ENCODE results near the gene UBE2Q2.
"Not testable (repeated sequence)": the region's sequence is repeated elsewhere in the genome, so short reads cannot be mapped to it uniquely, and the experiment has no call there.

UBE2Q2 gene

DNA sequence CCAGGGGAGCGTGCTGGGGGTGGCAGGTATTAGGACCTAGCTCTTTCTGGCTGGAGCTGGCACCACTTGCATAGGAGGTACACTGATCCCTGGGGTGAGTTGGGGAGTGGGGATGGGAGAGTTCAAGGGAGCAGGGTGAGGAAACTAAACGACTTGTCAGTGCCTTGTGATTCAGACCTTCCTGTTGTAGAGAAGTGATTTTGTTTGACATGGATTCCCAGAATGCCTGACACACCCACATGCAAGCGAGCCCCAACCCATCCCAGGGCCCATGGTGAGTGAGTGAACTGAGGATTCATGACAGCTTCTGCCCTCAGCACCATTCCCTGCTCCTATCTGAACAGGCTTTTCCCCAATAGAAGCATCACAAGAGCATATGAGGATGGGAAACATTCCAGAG, 15.6 kb upstream of the UBE2Q2 start:
- DNase-seq, result no peak

- DNase-seq, result no peak
Measured at GRCh38 chr15:75828429-75828828, 14.8 kb upstream of the UBE2Q2 start.

DNA sequence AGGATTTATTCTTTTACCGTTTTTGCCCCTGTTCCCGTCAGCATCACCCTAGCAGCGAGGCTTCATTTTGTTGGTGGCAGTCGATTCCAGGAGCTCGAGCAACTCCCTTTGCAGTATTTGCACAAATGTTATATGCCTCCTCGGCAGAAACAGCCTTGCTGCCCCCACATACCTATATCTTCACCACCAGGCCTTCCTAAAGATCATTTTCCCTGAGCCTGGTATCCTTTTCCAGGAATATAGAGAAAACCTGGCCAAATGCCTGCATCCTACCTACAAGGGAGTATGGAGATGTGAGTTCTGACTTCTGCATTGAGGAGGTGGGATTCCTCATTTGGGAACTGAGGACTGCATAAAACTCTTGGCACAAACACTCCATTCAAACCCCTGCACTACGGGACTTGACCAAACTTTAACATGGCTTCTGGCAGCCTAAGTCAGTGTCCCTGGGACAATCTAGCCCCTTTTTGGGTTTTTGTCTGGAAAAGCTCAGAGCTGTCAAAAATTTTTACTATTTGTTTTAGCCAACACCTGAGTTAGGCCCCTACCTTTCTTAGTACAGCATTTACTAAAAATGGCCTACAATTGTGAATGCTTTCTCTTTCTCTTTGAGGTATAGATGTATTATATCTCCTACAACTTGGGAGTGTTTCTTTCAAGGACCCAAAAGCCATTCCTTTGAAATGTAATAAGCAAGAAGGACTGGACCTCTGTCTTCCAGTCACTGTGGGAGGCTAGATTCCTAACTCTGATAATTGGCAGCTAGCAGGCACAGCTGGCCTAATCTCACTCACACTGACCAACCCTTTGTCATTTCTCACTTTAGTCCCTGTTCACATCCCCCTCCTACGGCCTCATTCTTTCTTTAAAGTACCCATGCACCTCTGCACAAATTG, 12.1 kb upstream of the UBE2Q2 start:
- DNase-seq, result no peak

DNA sequence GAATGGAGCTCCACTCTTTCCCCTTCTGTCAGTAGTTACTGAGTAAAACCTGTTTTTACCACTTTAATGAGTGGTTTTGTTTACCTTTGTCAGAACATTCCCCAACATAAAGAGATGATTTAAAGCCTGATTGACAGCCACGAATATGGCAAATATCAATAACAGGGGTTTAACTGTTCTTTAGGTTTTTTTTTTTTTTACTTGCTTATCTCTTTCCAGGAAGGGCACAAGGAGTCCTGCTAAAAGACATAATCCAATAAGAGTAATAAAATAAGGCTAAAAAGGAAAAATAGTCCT, 11.5 kb upstream of the UBE2Q2 start:
- no peak for DNase-seq

DNA sequence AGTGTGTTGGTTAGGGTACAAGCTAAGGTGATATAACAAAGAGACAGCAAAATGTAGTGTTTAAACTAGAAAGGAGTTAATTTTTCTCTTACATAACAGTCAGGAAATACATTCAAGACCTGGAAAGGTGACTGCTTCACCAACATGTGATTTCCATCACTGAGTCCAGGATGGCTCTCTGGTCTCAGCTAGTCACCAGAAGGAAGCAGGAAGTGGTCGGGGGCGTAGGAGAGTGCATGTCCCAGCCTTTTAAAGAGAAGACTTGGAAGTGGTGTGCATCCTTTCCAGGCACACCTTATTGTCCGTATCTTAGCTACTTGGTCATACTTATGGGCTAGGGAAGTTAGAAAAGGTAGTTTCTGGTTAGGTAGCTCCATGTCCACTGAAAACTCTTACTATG, 11.1 kb upstream of the UBE2Q2 start:
- DNase-seq, result no peak

- DNase-seq, result no peak
Measured at GRCh38 chr15:75834021-75834420, 9.2 kb upstream of the UBE2Q2 start.

GRCh38 chr15:75835990-75836958, 7.0 kb upstream of the UBE2Q2 start:
- no peak for DNase-seq

GRCh38 chr15:75836959-75837334, 6.3 kb upstream of the UBE2Q2 start:
- DNase-seq, result no peak

- DNase-seq, result no peak
Measured at GRCh38 chr15:75840659-75841058, 2.6 kb upstream of the UBE2Q2 start.

DNA sequence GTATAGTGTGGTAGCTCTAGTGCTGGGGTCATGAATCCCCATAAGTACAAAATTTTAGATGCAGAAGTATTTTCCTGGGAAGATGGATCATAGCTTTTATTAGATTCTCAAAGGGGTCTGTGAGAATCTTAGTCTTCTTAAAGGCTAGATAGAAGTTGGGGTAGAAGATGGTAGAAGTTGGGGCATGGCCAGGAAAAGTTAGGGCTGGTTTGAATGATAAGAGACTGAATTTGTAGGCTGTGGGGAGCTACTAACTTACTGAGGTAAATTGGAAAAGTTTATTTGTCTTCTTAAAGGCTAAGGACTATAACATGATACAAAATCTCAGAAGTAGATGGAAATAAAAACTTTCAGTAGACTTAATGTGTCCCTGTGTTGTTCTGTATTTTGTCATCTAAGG, 1.6 kb upstream of the UBE2Q2 start:
- no peak for DNase-seq

DNA sequence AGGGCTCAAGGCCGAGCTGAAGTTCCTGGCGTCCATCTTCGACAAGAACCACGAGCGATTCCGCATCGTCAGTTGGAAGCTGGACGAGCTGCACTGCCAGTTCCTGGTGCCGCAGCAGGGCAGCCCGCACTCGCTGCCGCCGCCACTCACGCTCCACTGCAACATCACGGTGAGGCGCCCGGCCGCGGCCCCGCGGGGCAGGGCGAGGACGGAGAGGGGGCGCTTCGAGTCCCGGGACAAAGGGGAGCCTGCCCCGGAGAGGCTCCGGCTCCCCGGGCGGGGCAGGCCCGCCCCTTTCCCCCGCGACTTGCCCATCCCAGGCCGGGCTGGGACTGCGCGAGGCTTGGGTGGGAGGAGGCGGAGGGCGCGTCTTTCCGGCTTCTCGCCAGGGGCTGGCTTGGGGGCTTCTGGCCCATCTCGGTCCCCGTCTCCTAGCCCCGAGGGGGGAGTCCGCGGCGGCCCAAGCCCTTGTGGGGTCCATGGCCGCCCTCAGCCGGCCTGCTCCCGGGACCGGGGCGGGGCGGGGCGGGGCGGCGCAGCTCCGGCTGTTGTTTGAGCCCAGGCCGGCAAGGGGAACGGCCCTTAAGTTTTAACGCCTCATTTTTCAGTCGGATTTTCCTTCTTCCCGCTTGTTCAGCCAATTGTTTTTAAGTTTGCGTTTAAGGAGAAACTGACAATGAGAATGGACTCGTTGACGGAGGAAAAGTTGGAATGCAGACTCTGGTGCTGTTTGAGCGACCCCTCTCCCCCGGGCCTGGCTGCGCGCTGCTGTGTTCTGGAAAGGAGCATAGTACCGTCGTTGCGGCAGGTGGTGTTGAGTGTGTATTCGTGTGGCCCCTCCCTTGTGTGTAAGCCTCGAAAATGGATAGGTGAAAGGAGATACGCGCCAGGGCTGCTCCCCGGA, 683 bp downstream of the UBE2Q2 start:
- peak; percentile 53 for DNase-seq

- DNase-seq, result no peak
Measured at GRCh38 chr15:75844629-75845335, 1.5 kb downstream of the UBE2Q2 start.

- no peak for DNase-seq
Measured at GRCh38 chr15:75849167-75849566, 5.9 kb downstream of the UBE2Q2 start.

DNA sequence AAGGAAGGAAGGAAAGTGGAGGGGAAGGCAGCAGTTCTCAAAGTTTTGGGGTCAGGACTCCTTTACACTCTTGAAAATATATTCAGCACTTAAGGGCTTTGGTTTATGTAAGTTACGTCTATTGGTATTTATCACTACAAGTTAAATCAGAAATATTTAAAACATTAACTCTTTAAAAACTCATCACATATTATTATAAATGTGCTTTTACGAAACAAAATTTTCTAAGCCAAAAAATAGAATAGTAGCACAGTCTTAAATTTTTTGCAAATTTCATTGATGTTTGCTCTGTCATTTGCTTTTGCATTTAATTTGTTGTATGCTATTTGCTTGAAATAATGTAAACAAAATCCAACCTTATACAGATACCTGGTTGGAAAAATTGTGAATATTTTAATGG, 7.5 kb downstream of the UBE2Q2 start:
- DNase-seq, result no peak

DNA sequence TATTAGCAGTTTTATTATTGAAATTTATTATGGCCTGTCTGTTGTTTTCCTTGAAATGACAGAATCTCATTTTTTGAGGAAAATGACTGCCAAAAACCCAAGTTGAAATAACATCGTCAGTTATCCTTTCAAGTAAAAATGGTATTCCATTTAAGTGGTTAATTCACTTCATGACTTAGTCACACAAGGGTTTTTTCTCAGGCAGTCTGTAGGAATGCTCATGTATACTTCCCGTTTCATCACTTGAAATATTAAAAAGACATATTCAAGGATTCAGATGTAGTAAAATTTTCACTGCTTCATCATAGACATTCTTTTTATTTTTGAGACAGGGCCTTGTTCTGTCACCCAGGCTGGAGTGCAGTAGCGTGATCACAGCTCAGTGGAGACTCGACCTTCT, 8.3 kb downstream of the UBE2Q2 start:
- not testable (repeated sequence) for DNase-seq

GRCh38 chr15:75857886-75858285, 14.6 kb downstream of the UBE2Q2 start:
- no peak for DNase-seq

DNA sequence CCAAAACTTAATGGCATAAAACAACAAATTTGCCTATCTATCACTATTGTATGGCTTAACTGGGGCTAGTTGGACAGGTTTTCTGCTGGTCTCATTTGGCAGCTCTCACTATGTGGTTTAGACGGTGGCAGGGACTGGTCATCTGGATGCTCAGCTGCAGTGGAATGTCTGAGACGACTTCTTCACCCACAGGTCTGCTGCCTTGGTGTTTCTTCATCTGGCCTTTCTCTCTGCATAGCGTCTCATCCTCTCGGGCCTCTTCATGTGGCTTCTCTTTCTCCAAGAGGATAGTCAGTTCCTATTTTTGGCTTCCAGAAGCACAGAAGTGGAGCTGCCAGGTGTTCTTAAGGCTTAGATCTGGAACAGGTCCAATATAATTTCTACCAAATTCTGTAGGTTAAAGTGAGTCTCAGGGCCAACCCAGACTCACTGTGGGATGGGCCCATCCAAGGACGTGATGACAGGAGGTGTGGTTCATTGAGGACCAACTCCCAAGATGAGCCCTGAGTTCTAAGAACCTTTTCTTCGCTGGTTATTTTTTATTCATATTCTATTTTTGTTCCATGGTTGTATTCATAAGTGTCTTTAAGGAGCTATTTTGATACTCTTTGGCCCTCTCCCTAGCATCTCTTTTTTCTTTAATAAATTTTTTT, 18.6 kb downstream of the UBE2Q2 start:
- no peak for DNase-seq

GRCh38 chr15:75862796-75863195, 19.5 kb downstream of the UBE2Q2 start:
- DNase-seq, result no peak

DNA sequence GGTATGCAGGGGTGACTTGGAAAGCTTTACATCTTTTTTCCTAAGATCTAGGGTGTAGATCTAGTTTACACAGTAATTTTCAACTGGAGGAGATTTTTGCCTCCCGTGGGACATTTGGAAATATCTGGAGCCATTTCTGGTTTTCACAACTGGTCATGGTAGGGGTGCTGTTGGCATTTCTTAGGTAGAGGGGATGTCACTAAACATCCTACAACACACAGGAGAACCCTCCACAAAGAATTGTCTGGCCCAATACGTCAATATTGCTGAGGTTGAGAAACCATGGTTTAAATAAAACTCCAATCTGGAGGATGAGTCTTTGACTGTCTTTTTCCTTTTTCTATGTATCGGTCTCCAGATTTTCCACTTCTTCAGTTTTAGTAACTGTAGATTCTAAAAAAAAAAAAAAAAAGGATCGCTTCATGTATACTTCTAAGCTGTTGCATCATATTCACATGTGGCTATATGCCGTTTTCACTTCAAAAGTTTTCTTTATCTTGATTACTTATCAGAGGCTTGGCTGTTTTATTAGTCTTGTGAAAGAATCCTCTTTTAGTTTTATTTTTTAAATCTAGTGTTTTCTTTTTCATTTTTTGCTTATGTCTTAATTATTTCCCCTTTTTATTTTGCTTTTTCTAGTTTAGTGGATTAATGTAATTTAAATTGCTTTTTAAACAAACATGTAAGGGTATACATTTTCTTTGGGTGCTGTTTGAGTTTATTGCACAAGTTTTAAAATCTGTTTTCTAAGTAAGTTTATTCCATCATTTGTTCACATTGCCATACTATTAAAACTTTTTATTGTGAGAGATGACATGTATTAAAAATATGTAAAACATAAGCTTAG, 21.2 kb downstream of the UBE2Q2 start:
- no peak for DNase-seq

GRCh38 chr15:75866045-75866444, 22.8 kb downstream of the UBE2Q2 start:
- not testable (repeated sequence) for DNase-seq

- no peak for DNase-seq
Measured at GRCh38 chr15:75866916-75867315, 23.7 kb downstream of the UBE2Q2 start.

Measured in NCI-H146 (cell line).